Naive thymus-derived CD4-positive, alpha-beta T cell (primary cell): ENCODE results near the gene XRCC2. TPM values are rescaled to one million over a fixed set of nuclear protein-coding genes. Genes with fewer than 3 reads are reported as not detected.
A peak's percentile ranks its signal among the peaks of the same experiment; 100 is the strongest.
"Not testable (repeated sequence)": the region's sequence is repeated elsewhere in the genome, so short reads cannot be mapped to it uniquely, and the experiment has no call there.

Source experiments
- ATAC-seq: fragments of 150-1000 bp; cut with Tn5 transposase; 2 replicates; pipeline ENCODE4 v1.10.0; 2021; ENCODE audit warnings: mild to moderate bottlenecking, moderate library complexity
- CTCF ChIA-PET: fragments of 350-600 bp; sonication (Branson Sonifier 250); formaldehyde crosslinking; loops from one replicate; lab custom pipeline; 2021; ENCODE audit warnings: antibody characterized with exemption; lab: Charles Lee
- POLR2A ChIA-PET: fragments of 350-600 bp; sonication (Branson Sonifier 250); formaldehyde crosslinking; loops from one replicate; lab custom pipeline; 2021; ENCODE audit warnings: antibody characterized with exemption, inconsistent platforms; lab: Charles Lee
- DNase-seq, 9 donors: peaks; one replicate each; pipeline versions ENCODE4 v3.0.0 to v3.0.0-alpha.2; 2020 to 2022; ENCODE audit warnings: mixed read lengths in 1 of 9
- H3K27ac ChIP-seq: one replicate; pipeline ENCODE4 v1.7.0; 2013; ENCODE audit warnings: mild to moderate bottlenecking, low read depth, low read length, moderate library complexity
- H3K27me3 ChIP-seq, 2 donors: one replicate each; pipeline ENCODE4 v1.7.0; 2013; ENCODE audit warnings: low read length in 2 of 2, mild to moderate bottlenecking in 2 of 2, moderate library complexity in 2 of 2; ENCODE audit not compliant: control insufficient read depth in 2 of 2, insufficient read depth in 2 of 2
- H3K36me3 ChIP-seq, 3 experiments: 1 replicate in 2 of 3; 2 replicates in 1 of 3; pipeline ENCODE4 v1.7.0; 2013; ENCODE audit warnings: low read length in 3 of 3, mild to moderate bottlenecking in 3 of 3, moderate library complexity in 1 of 3; ENCODE audit not compliant: insufficient read depth in 3 of 3, control insufficient read depth in 2 of 3
- H3K4me1 ChIP-seq, 2 donors: one replicate each; pipeline ENCODE4 v1.7.0; 2013; ENCODE audit warnings: low read length in 2 of 2, mild to moderate bottlenecking in 2 of 2, moderate library complexity in 1 of 2; ENCODE audit not compliant: control insufficient read depth in 2 of 2, insufficient read depth in 2 of 2
- H3K4me3 ChIP-seq: 2 replicates; pipeline ENCODE4 v1.7.0; 2013; ENCODE audit warnings: mild to moderate bottlenecking, low read length
- H3K9me3 ChIP-seq, 3 experiments: 1 replicate in 2 of 3; 2 replicates in 1 of 3; pipeline ENCODE4 v1.7.0; 2013; ENCODE audit warnings: low read length in 3 of 3; ENCODE audit not compliant: control insufficient read depth in 2 of 3
- H3K27ac Mint-ChIP-seq, 9 donors: one replicate each; pipeline ENCODE4 v1.8.0; 2020 to 2022; ENCODE audit warnings: mixed read lengths in 9 of 9, mild to moderate bottlenecking in 8 of 9, moderate library complexity in 5 of 9, inconsistent platforms in 2 of 9
- H3K27me3 Mint-ChIP-seq, 5 donors: one replicate each; pipeline ENCODE4 v1.8.0; 2021 to 2022; ENCODE audit warnings: mixed read lengths in 5 of 5, mild to moderate bottlenecking in 1 of 5
- H3K36me3 Mint-ChIP-seq, 5 donors: one replicate each; pipeline ENCODE4 v1.8.0; 2020 to 2022; ENCODE audit warnings: mixed read lengths in 5 of 5, mild to moderate bottlenecking in 3 of 5, inconsistent platforms in 1 of 5
- H3K4me1 Mint-ChIP-seq, 7 donors: one replicate each; pipeline ENCODE4 v1.8.0; 2020 to 2022; ENCODE audit warnings: mixed read lengths in 7 of 7, mild to moderate bottlenecking in 3 of 7, inconsistent platforms in 1 of 7
- H3K4me3 Mint-ChIP-seq, 10 donors: one replicate each; pipeline ENCODE4 v1.8.0; 2020 to 2022; ENCODE audit warnings: mild to moderate bottlenecking in 10 of 10, mixed read lengths in 10 of 10, moderate library complexity in 6 of 10, inconsistent platforms in 2 of 10
- H3K9me3 Mint-ChIP-seq, 11 donors: one replicate each; pipeline ENCODE4 v1.8.0; 2020 to 2022; ENCODE audit warnings: mixed read lengths in 11 of 11, mild to moderate bottlenecking in 4 of 11, inconsistent platforms in 1 of 11, moderate library complexity in 1 of 11
- intact Hi-C, 2 donors: fragments of 100-400 bp; cut with micrococcal nuclease; formaldehyde crosslinking; loops; one replicate each; pipeline ENCODE4 v1.15.1; 2023
- polyA plus RNA-seq, 2 donors: library from polyadenylated mRNA; unstranded; fragments of 300-500 nt; fragmentation: Illumina TruSeq; gene quantifications; one replicate each; pipeline ENCODE4 v1.2.3, GENCODE V29; 2021
- total RNA-seq, 6 experiments: library from RNA in 5 of 6; stranded (reverse) in 5 of 6; gene quantifications; 1 replicate in 5 of 6; 2 replicates in 1 of 6; pipeline ENCODE4 v1.2.3 and lab custom pipeline; 2021 to 2026

Gene XRCC2
- total RNA-seq = 10 to 100 TPM in 1 of 5 experiments, 1 to 10 TPM in 2, under 1 TPM in 2; 0.48 to 13.8 (median 1.2) TPM
- polyA plus RNA-seq = under 1 TPM; 0.20 to 0.41 TPM
- 1.9 reads per million, percentile 8 among the genes with 10 or more reads in this experiment for total RNA-seq (lab: John Stamatoyannopoulos, UW)

DNA sequence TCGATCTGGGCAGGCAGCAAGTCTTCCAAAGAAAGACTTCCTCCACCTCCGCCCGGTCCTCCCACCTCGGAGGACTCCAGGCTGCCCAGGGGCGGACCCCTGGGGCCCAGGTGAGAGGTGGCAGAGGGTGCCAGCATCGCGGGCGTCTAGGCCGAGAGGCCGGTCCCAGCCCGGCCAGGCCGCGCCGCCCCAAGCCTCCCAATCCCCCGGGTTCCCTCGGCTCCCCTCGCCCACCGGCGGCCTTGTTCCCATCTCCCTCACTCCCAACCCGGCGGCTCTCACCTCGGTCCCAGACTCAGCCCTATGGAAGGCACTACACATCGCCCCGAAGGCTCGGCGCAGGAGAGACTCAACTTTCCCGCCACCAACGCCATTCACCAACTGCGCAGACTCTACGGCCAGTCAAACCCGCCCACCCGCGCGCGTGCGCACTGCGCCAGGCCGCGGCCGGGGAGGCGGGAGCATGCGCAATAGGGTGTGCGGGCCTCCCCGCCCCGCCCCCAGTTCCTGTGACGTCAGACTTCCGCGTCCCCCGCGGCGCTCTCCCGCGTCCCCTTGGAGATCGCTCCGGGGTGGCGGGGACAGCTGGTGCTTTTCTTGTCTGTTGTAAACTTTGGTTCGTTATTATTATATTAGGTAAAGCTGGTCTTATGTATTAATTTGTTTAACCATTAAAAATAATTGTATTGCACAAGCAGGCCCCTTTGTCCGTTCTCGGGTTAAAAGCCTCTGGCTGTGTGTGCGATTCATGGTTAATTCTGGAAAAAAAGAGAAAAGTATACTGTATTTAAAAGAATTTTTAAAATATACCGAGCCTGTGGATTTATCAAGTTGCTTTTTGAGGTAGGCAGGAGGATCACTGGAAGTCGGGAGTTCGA lies at the start of gene XRCC2:
XRCC2 (minus strand) TSS at position 383 of the 878 bp plus-strand sequence; CDS start at position 321, 62 bp downstream.
- H3K36me3 ChIP-seq = no peaks in the 10 kb centered on the region
- intact Hi-C loops = loop anchor here (1.0 to 5.0 kb wide), 8 partner anchors 83 to 1329 kb away; partner anchors contain the start of genes ACTR3B (in 2 of the 2), KMT2C (in 2 of the 2) and GALNT11 (in 1 of the 2)
- no peaks in the 10 kb centered on the region for H3K27me3 ChIP-seq
- Mint-ChIP-seq H3K4me3 (peak within 1 kb of the TSS; percentile 88 to 99 (median 94)), H3K27me3 (no peaks in the 10 kb centered on the region), H3K27ac (peak within 1 kb of the TSS; percentile 75 to 98 (median 91)), H3K9me3 (peaks cover 0 to 3% (median 0%) of the 10 kb centered on the region in 11 donors), H3K4me1 (peaks cover 9 to 22% (median 12%) of the 10 kb centered on the region in 7 donors), H3K36me3 (peaks cover 0 to 4% (median 0%) of the 10 kb centered on the region in 5 donors)
- H3K9me3 ChIP-seq = no peaks in the 10 kb centered on the region
- ChIA-PET POLR2A (interaction anchor here (1.2 to 1.6 kb wide), 2 partner anchors 84 to 212 kb away, joined by 3 to 6 read pairs; no protein-coding TSS in a partner anchor), CTCF (no interaction called here)
- DNase-seq = peak; percentile 85 to 100 (median 97)
- peak; percentile 95 for ATAC-seq
- peaks cover 5 to 8% of the 10 kb centered on the region in 2 donors for H3K4me1 ChIP-seq
- peak within 1 kb of the TSS; percentile 87 for H3K27ac ChIP-seq
- peak within 1 kb of the TSS; percentile 91 for H3K4me3 ChIP-seq

DNA sequence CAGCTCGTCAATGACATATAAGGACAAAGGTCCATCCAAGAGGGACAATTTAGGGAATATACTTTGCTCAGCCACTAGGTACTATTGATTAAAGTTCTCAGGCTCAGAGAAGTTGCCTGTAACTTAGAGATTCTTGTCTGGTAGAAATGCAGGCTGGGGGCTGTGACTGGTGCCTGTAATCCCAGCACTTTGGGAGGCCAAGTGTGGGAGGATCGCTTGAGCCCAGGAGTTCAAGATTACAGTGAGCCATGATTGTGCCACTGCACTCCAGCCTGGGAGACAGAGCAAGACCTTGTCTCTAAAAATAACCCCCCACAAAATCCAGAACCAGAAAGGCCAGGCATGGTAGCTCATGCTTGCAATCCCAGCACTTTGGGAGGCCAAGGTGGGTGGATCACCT lies 47.4 kb upstream of the XRCC2 start:
- ChIA-PET POLR2A (no interaction called here), CTCF (no interaction called here)
- Histone ChIP-seq H3K36me3 (no peaks in the 10 kb centered on the region), H3K27me3 (no peaks in the 10 kb centered on the region), H3K4me1 (no peaks in the 10 kb centered on the region), H3K4me3 (no peak overlapping the region), H3K27ac (no peak overlapping the region), H3K9me3 (no peaks in the 10 kb centered on the region)
- DNase-seq (no peak), ATAC-seq (no peak)
- Mint-ChIP-seq H3K36me3 (no peaks in the 10 kb centered on the region), H3K27me3 (peaks cover 0 to 12% (median 0%) of the 10 kb centered on the region in 5 donors), H3K4me1 (no peaks in the 10 kb centered on the region), H3K27ac (no peak overlapping the region), H3K9me3 (peaks cover 0 to 2% (median 0%) of the 10 kb centered on the region in 11 donors), H3K4me3 (no peak overlapping the region)
- intact Hi-C loops = no loop called here

DNA sequence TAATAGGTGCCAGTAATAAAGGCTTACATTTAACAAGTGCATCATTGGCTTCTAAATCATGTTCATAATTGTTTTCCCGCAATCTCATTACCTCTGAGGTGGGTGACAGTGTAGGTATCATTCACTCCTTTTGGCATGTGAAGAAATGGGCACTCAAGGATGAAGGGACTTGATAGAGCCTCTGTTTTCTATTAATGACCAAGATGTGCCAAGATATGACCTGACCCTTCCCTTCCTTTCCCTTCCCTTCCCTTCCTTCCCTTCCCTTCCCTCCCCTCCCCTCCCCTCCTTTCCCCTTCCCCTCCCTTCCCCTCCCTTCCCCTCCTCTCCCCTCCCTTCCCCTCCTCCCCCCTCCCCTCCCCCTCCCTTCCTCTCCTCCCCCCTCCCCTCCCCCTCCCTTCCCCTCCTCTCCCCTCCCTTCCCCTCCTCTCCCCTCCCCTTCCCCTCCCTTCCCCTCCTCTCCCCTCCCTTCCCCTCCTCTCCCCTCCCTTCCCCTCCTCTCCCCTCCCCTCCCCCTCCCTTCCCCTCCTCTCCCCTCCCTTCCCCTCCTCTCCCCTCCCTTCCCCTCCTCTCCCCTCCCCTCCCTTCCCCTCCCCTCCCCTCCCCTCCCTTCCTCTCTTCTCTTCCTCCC lies 36.6 kb upstream of the XRCC2 start:
- H3K9me3 Mint-ChIP-seq, H3K36me3 ChIP-seq, ATAC-seq, DNase-seq, H3K27ac ChIP-seq, H3K9me3 ChIP-seq, H3K27me3 ChIP-seq, H3K36me3 Mint-ChIP-seq, H3K4me3 ChIP-seq, H3K4me3 Mint-ChIP-seq, H3K27me3 Mint-ChIP-seq, H3K4me1 Mint-ChIP-seq, CTCF ChIA-PET, intact Hi-C loops, H3K4me1 ChIP-seq: not testable (repeated sequence)
- POLR2A ChIA-PET = interaction anchor here (0.6 kb wide), 1 partner anchor 24 kb away, joined by 3 read pairs; no protein-coding TSS in a partner anchor
- H3K27ac Mint-ChIP-seq = peak overlapping the region in 1 of 9 donors; percentile 71

DNA sequence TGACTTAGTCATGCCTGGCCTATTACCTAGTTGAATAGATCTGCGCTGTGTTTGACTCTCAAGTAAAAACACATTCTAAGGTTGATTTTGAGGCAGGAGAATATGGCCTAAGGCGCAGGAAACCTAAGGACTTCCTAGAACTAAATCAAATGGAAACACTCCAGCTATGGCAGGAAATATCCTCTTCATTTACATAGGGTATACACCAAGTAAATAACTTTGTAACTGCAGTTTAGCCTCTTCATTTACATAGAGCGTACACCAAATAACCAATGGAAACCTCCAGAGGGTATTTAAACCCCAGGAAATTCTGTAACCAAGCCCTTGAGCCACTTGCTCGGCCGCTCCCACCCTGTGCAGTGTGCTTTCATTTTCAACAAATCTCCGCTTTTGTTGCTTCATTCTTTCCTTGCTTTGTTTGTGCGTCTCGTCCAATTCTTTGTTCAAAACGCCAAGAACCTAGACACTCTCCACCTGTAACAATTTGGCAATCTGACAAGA lies 35.6 kb upstream of the XRCC2 start:
- ChIA-PET POLR2A (no interaction called here), CTCF (interaction anchor here (1.1 kb wide), 1 partner anchor 375 kb away, joined by 8 read pairs; no protein-coding TSS in a partner anchor)
- intact Hi-C loops = no loop called here
- Histone ChIP-seq H3K36me3 (no peaks in the 10 kb centered on the region), H3K27ac (no peak overlapping the region), H3K4me3 (no peak overlapping the region), H3K27me3 (no peaks in the 10 kb centered on the region), H3K4me1 (no peaks in the 10 kb centered on the region), H3K9me3 (no peaks in the 10 kb centered on the region)
- Mint-ChIP-seq H3K27me3 (peaks cover 0 to 3% (median 0%) of the 10 kb centered on the region in 5 donors), H3K9me3 (peaks cover 0 to 2% (median 0%) of the 10 kb centered on the region in 11 donors), H3K4me3 (no peak overlapping the region), H3K27ac (no peak overlapping the region), H3K4me1 (peaks cover 0 to 9% (median 3%) of the 10 kb centered on the region in 7 donors), H3K36me3 (no peaks in the 10 kb centered on the region)
- ATAC-seq = no peak
- no peak for DNase-seq

DNA sequence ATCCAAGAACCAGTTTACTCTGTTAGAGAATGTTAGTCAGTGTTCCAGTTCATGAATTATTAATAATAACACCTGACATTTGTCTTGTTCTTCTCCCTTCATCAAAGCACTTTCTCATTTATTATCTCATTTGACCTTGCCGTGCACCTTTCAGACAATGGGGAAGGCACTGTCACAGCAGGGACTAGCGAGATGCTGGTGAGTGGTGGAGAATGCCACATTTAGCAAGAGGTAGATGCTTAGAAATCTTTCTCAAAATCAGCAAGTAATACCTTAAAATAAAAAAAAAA lies 34.2 kb upstream of the XRCC2 start:
- POLR2A ChIA-PET = no interaction called here
- Mint-ChIP-seq H3K9me3 (peaks cover 0 to 6% (median 4%) of the 10 kb centered on the region in 11 donors), H3K27me3 (peaks cover 0 to 3% (median 0%) of the 10 kb centered on the region in 5 donors), H3K27ac (no peak overlapping the region), H3K4me1 (peaks cover 0 to 9% (median 3%) of the 10 kb centered on the region in 7 donors), H3K4me3 (no peak overlapping the region), H3K36me3 (no peaks in the 10 kb centered on the region)
- Histone ChIP-seq H3K36me3 (no peaks in the 10 kb centered on the region), H3K9me3 (peaks cover 0 to 6% (median 4%) of the 10 kb centered on the region in 3 experiments), H3K4me3 (no peak overlapping the region), H3K27me3 (no peaks in the 10 kb centered on the region), H3K27ac (no peak overlapping the region), H3K4me1 (no peaks in the 10 kb centered on the region)
- CTCF ChIA-PET = interaction anchor here (1.1 kb wide), 1 partner anchor 373 kb away, joined by 8 read pairs; no protein-coding TSS in a partner anchor
- DNase-seq = no peak
- intact Hi-C loops = no loop called here
- no peak for ATAC-seq
